GM12878 (cell line): Measurements from ENCODE around the gene RHOT1. TPM values are rescaled to one million over a fixed set of nuclear protein-coding genes. Genes with fewer than 3 reads are reported as not detected.

Experiments
- ATAC-seq: fragments of 200-7000 bp; cut with Tn5 transposase; 3 replicates; pipeline ENCODE4 v1.9.1; 2020; ENCODE audit warnings: mild to moderate bottlenecking, moderate library complexity
- BruUV-seq: library from RNA; stranded (reverse); fragments of 400-500 nt; replicated peaks from 2 replicates; lab custom pipeline; 2021; lab: Mats Ljungman, UMichigan
- CTCF ChIA-PET: fragments of 300-600 bp; sonication (Branson Sonifier 250); formaldehyde crosslinking; extraction: SDS; loops from one replicate; lab custom pipeline; 2021; ENCODE audit warnings: inconsistent platforms; lab: Yijun Ruan, JAX
- POLR2A ChIA-PET: fragments of 350-600 bp; formaldehyde crosslinking; extraction: SDS; loops from one replicate; lab custom pipeline; 2021; ENCODE audit warnings: inconsistent platforms; lab: Charles Lee
- RAD21 ChIA-PET: fragments of 300-600 bp; sonication (Branson Sonifier 250); formaldehyde crosslinking; loops from one replicate; lab custom pipeline; 2023; ENCODE audit warnings: antibody characterized with exemption; ENCODE audit not compliant: unreplicated experiment; lab: Charles Lee
- SMC1A ChIA-PET: fragments of 300-600 bp; sonication (Branson Sonifier 250); formaldehyde crosslinking; loops from one replicate; lab custom pipeline; 2023; ENCODE audit not compliant: unreplicated experiment, uncharacterized antibody; lab: Charles Lee
- DNase-seq: peaks from one replicate; pipeline ENCODE4 v3.0.0-alpha.2; 2011; ENCODE audit warnings: low read depth, low spot score
- FAIRE-seq: peaks from 3 replicates; lab custom pipeline; 2011; peaks lifted over from hg19 to GRCh38; lab: Jason Lieb, UNC
- H2AFZ ChIP-seq: 2 replicates; pipeline ENCODE4 v1.6.0; 2011; ENCODE audit warnings: low read depth, low read length, control low read depth; ENCODE audit not compliant: control insufficient read depth
- H3K27ac ChIP-seq: 2 replicates; pipeline ENCODE4 v1.5.1; 2011; ENCODE audit warnings: control low read depth; ENCODE audit not compliant: control insufficient read depth, insufficient read depth
- H3K27me3 ChIP-seq, 2 experiments: replicated peaks in 1 of 2; 2 replicates each; pipeline versions ENCODE4 v1.6.0 to v1.6.1; 2011; ENCODE audit warnings: low read length in 1 of 2; ENCODE audit not compliant: control insufficient read depth in 2 of 2, insufficient read depth in 2 of 2
- H3K36me3 ChIP-seq, 2 experiments: 2 replicates each; pipeline ENCODE4 v1.5.1; 2011; ENCODE audit warnings: low read length in 1 of 2; ENCODE audit not compliant: control insufficient read depth in 2 of 2, insufficient read depth in 2 of 2
- H3K4me1 ChIP-seq: 2 replicates; pipeline ENCODE4 v1.6.1; 2011; ENCODE audit warnings: mild to moderate bottlenecking, low read length, moderate library complexity, mixed read lengths; ENCODE audit not compliant: control insufficient read depth, insufficient read depth
- H3K4me2 ChIP-seq: 2 replicates; pipeline ENCODE4 v1.6.0; 2011; ENCODE audit warnings: control low read depth; ENCODE audit not compliant: control insufficient read depth, insufficient read depth
- H3K4me3 ChIP-seq: fragments of 200-600 bp; sonication (generic); 2 replicates; pipeline ENCODE4 v1.5.1; 2016
- H3K79me2 ChIP-seq: 2 replicates; pipeline ENCODE4 v1.6.0; 2011; ENCODE audit warnings: low read length; ENCODE audit not compliant: control insufficient read depth, insufficient read depth
- H3K9ac ChIP-seq: 2 replicates; pipeline ENCODE4 v1.8.0; 2011; ENCODE audit warnings: low read length, control low read depth, mixed read lengths; ENCODE audit not compliant: control insufficient read depth, insufficient read depth
- H3K9me3 ChIP-seq: replicated peaks from 3 replicates; pipeline ENCODE4 v1.5.1; 2011; ENCODE audit warnings: mild to moderate bottlenecking, low read length; ENCODE audit not compliant: control insufficient read depth, insufficient read depth
- H4K20me1 ChIP-seq: 2 replicates; pipeline ENCODE4 v1.6.0; 2011; ENCODE audit not compliant: control insufficient read depth, insufficient read depth
- ASH2L ChIP-seq: fragments of 300-600, 200-600 bp; sonication (generic); IDR thresholded peaks from 2 replicates; pipeline ENCODE4 v1.6.1; 2017; ENCODE audit warnings: low read depth, mild to moderate bottlenecking, borderline replicate concordance
- E2F4 ChIP-seq: IDR thresholded peaks from 2 replicates; pipeline ENCODE4 v1.6.1; 2012; ENCODE audit warnings: low read depth, low read length, improper control_type of control experiment
- HCFC1 ChIP-seq: fragments of 150-350 bp; IDR thresholded peaks from 2 replicates; pipeline ENCODE4 v1.6.1; 2014; ENCODE audit warnings: low read length
- IRF5 ChIP-seq: fragments of 450-650 bp; IDR thresholded peaks from 2 replicates; pipeline ENCODE4 v1.6.1; 2017; ENCODE audit warnings: borderline replicate concordance
- JUND ChIP-seq: IDR thresholded peaks from 2 replicates; pipeline ENCODE4 v1.6.1; 2012; ENCODE audit warnings: low read depth, mild to moderate bottlenecking, low read length, improper control_type of control experiment, moderate library complexity
- KLF5 ChIP-seq: fragments of 450-650 bp; IDR thresholded peaks from 2 replicates; pipeline ENCODE4 v1.6.1; 2014; ENCODE audit warnings: mild to moderate bottlenecking; ENCODE audit not compliant: partially characterized antibody
- MEF2B ChIP-seq: fragments of 450-650 bp; IDR thresholded peaks from 2 replicates; pipeline ENCODE4 v1.6.1; 2018; ENCODE audit warnings: mild to moderate bottlenecking, moderate library complexity; ENCODE audit not compliant: partially characterized antibody, poor library complexity, severe bottlenecking
- NBN ChIP-seq: fragments of 450-650 bp; IDR thresholded peaks from 2 replicates; pipeline ENCODE4 v1.6.1; 2016
- NR2C2 ChIP-seq: IDR thresholded peaks from 2 replicates; pipeline ENCODE4 v1.6.1; 2011; ENCODE audit warnings: borderline replicate concordance, low read depth; ENCODE audit not compliant: control insufficient read depth, insufficient read length
- PML ChIP-seq: IDR thresholded peaks from 2 replicates; pipeline ENCODE4 v1.6.1; 2012; ENCODE audit warnings: low read length, inconsistent platforms
- POU2F2 ChIP-seq: IDR thresholded peaks from 3 replicates; pipeline ENCODE4 v1.6.1; 2011; ENCODE audit warnings: low read depth, mild to moderate bottlenecking, low read length, borderline replicate concordance
- SUPT20H ChIP-seq: IDR thresholded peaks from 2 replicates; pipeline ENCODE4 v1.6.1; 2011; ENCODE audit warnings: low read depth, mild to moderate bottlenecking, low read length, moderate library complexity, borderline replicate concordance; ENCODE audit not compliant: control insufficient read depth
- TARDBP ChIP-seq: IDR thresholded peaks from 2 replicates; pipeline ENCODE4 v1.6.1; 2016; ENCODE audit warnings: borderline replicate concordance
- TBL1XR1 ChIP-seq: IDR thresholded peaks from 2 replicates; pipeline ENCODE4 v1.6.1; 2012; ENCODE audit warnings: low read depth, low read length, improper control_type of control experiment
- ZNF217 ChIP-seq: fragments of 450-650 bp; IDR thresholded peaks from 2 replicates; pipeline ENCODE4 v1.6.1; 2017; ENCODE audit warnings: antibody characterized with exemption, mild to moderate bottlenecking
- ZNF622 ChIP-seq: fragments of 450-650 bp; IDR thresholded peaks from 2 replicates; pipeline ENCODE4 v1.6.1; 2017; ENCODE audit warnings: mild to moderate bottlenecking, inconsistent platforms
- ZZZ3 ChIP-seq: IDR thresholded peaks from 2 replicates; pipeline ENCODE4 v1.6.1; 2011; ENCODE audit warnings: low read depth; ENCODE audit not compliant: control insufficient read depth, insufficient read length
- WGBS: methylation state at CpG from one replicate; pipeline ENCODE4 v1.1.6; 2016; ENCODE audit warnings: low lambda C conversion rate; ENCODE audit not compliant: insufficient replicate concordance, insufficient coverage; ENCODE audit errors: missing lambda C conversion rate; 5-methylcytosine and 5-hydroxymethylcytosine counted together
- in situ Hi-C: fragments of 300-500 bp; cut with MboI; formaldehyde crosslinking; loops from 9 replicates; pipeline ENCODE4 v1.14.3; 2018; ENCODE audit warnings: mixed read lengths
- intact Hi-C: fragments of 100-400 bp; cut with micrococcal nuclease; formaldehyde crosslinking; loops from one replicate; pipeline ENCODE4 v1.14.2; 2022; ENCODE audit not compliant: unreplicated experiment
- polyA plus RNA-seq, 11 experiments: library from polyadenylated mRNA; depleted of rRNA in 4 of 11; unstranded in 6 of 11; stranded (reverse) in 5 of 11; fragments of >200 nt; fragmentation: Nextera tagmentation in 4 of 11; fragmentation: Illumina TruSeq in 1 of 11; extraction: Ambion mirVana in 4 of 11; extraction: Trizol in 1 of 11; gene quantifications; 1 replicate in 1 of 11; 2 replicates in 10 of 11; pipeline versions ENCODE4 v1.2.1 to v1.2.3, GENCODE V29; 2011 to 2016; ENCODE audit warnings: inconsistent platforms in 2 of 11, missing spikeins in 2 of 11, low read depth in 1 of 11
- total RNA-seq, 4 experiments: library from RNA; depleted of rRNA in 3 of 4; stranded (reverse); fragments of >200 nt in 3 of 4; fragmentation: Illumina TruSeq in 1 of 4; extraction: Trizol in 1 of 4; gene quantifications; 2 replicates each; pipeline versions ENCODE4 v1.2.1 to v1.2.3, GENCODE V29; 2013 to 2021

RHOT1 gene
- total and polyA plus RNA-seq, 10 of the 15 experiments (the other 5 are each of a cell fraction or from before 2014, with no cell fraction given) = 13.3 to 68.2 (median 22.8) TPM

- ATAC-seq = no peak
- POLR2A ChIA-PET = no interaction called here
- no peak for DNase-seq
- no peak overlapping the region for H3K4me3 ChIP-seq
- in situ Hi-C loops = no loop called here
- no peak overlapping the region for H3K27ac ChIP-seq
- SMC1A ChIA-PET = interaction anchor here (1.4 kb wide), 1 partner anchor 9 kb away, joined by 3 read pairs; no protein-coding TSS in a partner anchor
- no TSS peak for BruUV-seq
- no peak overlapping the region for H3K9ac ChIP-seq
- H3K9me3 ChIP-seq = no peaks in the 10 kb centered on the region
- H3K36me3 ChIP-seq = peaks cover 0 to 10% of the 10 kb centered on the region in 2 experiments; a peak in 1 of 4 replicates
- H3K4me2 ChIP-seq = no peak overlapping the region
- 92% methylated on average over 1 of the region's 1 CpG for WGBS
- no peak for FAIRE-seq
- H3K27me3 ChIP-seq = no peaks in the 10 kb centered on the region
- intact Hi-C loops = no loop called here
- no peak overlapping the region for H2AFZ ChIP-seq
- no peaks in the 10 kb centered on the region for H3K4me1 ChIP-seq
- no peaks in the 10 kb centered on the region for H4K20me1 ChIP-seq
- H3K79me2 ChIP-seq = no peaks in the 10 kb centered on the region
- CTCF ChIA-PET = interaction anchor here (1.3 kb wide), 1 partner anchor 8 kb away, joined by 3 read pairs; no protein-coding TSS in a partner anchor
- RAD21 ChIA-PET = no interaction called here
- TF ChIP-seq TARDBP = no peak
- TF ChIP-seq NBN = no peak
- no peak for TF ChIP-seq HCFC1
- no peak for TF ChIP-seq IRF5
- no peak for TF ChIP-seq ZNF217
Observed at GRCh38 chr17:32211671-32212070, 69.4 kb downstream of the RHOT1 start.

- DNase-seq (no peak), ATAC-seq (no peak), FAIRE-seq (no peak)
- RAD21 ChIA-PET = no interaction called here
- Histone ChIP-seq H3K4me2 (no peak overlapping the region), H3K9me3 (no peaks in the 10 kb centered on the region), H3K4me1 (peaks cover 11% of the 10 kb centered on the region), H4K20me1 (no peaks in the 10 kb centered on the region), H3K36me3 (0 out of 4 replicates have a peak, but pooled peaks cover 0 to 6% of the 10 kb centered on the region in 2 experiments), H3K27ac (no peak overlapping the region), H3K27me3 (no peaks in the 10 kb centered on the region), H3K9ac (no peak overlapping the region), H3K4me3 (no peak overlapping the region), H2AFZ (no peak overlapping the region), H3K79me2 (no peaks in the 10 kb centered on the region)
- SMC1A ChIA-PET = no interaction called here
- POLR2A ChIA-PET = no interaction called here
- WGBS = 96% methylated on average over 3 of the region's 3 CpGs
- in situ Hi-C loops (no loop called here), intact Hi-C loops (no loop called here)
- no TSS peak for BruUV-seq
- CTCF ChIA-PET = interaction anchor here (0.6 to 0.8 kb wide), 2 partner anchors 12 to 1535 kb away, joined by 3 read pairs; no protein-coding TSS in a partner anchor
- TF ChIP-seq NR2C2 = no peak
- TF ChIP-seq TBL1XR1 = no peak
- no peak for TF ChIP-seq JUND
- no peak for TF ChIP-seq SUPT20H
- no peak for TF ChIP-seq PML
- TF ChIP-seq KLF5 = no peak
- TF ChIP-seq ASH2L = no peak
- TF ChIP-seq ZNF622 = no peak
- TF ChIP-seq POU2F2 = no peak
- TF ChIP-seq E2F4 = no peak
- no peak for TF ChIP-seq MEF2B
- no peak for TF ChIP-seq ZZZ3
Observed at GRCh38 chr17:32215696-32216095, 73.4 kb downstream of the RHOT1 start.
